NCI-H2107 treated with DMSO at 0.1 percent for 48 hours (cell line): ENCODE data around the gene XKR8.
"Not testable (repeated sequence)": the region's sequence is repeated elsewhere in the genome, so short reads cannot be mapped to it uniquely, and the experiment has no call there.

Experiments used
- DNase-seq: peaks from one replicate; lab custom pipeline; 2025; ENCODE audit not compliant: unreplicated experiment; lab: John Stamatoyannopoulos, UW

The XKR8 gene

GRCh38 chr1:27990920-27991537 lies 31.3 kb downstream of the XKR8 start:
- DNase-seq, result no peak

- no peak for DNase-seq
Observed at GRCh38 chr1:27992276-27992675, 32.5 kb downstream of the XKR8 start.

- DNase-seq, result no peak
Observed at GRCh38 chr1:27993241-27993640, 33.5 kb downstream of the XKR8 start.

GRCh38 chr1:27994060-27994459 lies 34.3 kb downstream of the XKR8 start:
- DNase-seq, result no peak

- not testable (repeated sequence) for DNase-seq
Observed at GRCh38 chr1:27994526-27994925, 34.8 kb downstream of the XKR8 start.

- DNase-seq, result no peak
Observed at GRCh38 chr1:27999055-27999454, 39.3 kb downstream of the XKR8 start.

- DNase-seq, result no peak
Observed at GRCh38 chr1:28002600-28002999, 42.8 kb downstream of the XKR8 start.

- DNase-seq, result not testable (repeated sequence)
Observed at GRCh38 chr1:28003117-28003516, 43.3 kb downstream of the XKR8 start.

GRCh38 chr1:28010969-28011368 lies 51.2 kb downstream of the XKR8 start:
- DNase-seq, result no peak
